PC-3 (cell line): ENCODE measurements around the gene ASCC3.

Experiments used
- CTCF ChIP-seq: fragments of 300-600 bp; sonication (generic); conservative IDR thresholded peaks from 2 replicates; pipeline ENCODE4 v1.5.1; 2017; ENCODE audit warnings: antibody characterized with exemption, low read depth, mild to moderate bottlenecking, low read length
- EZH2 ChIP-seq: fragments of 300-600 bp; sonication (generic); IDR thresholded peaks from one replicate; pipeline ENCODE4 v1.6.1; 2017; ENCODE audit warnings: antibody characterized with exemption, mild to moderate bottlenecking, low read length; ENCODE audit not compliant: unreplicated experiment
- EZH2phosphoT487 ChIP-seq: fragments of 300-600 bp; sonication (generic); IDR thresholded peaks from 2 replicates; pipeline ENCODE4 v1.6.1; 2018; ENCODE audit warnings: mild to moderate bottlenecking, antibody characterized with exemption, low read length, borderline replicate concordance

- TF ChIP-seq CTCF, result no peak
- no peak for TF ChIP-seq EZH2
- TF ChIP-seq EZH2phosphoT487, result no peak
Observed at GRCh38 chr6:100574836-100575235, 306.3 kb downstream of the ASCC3 start.
